Camera-type eye (tissue), 1 donor: ENCODE data around the gene DAW1. TPM values are rescaled to one million over a fixed set of nuclear protein-coding genes. Genes with fewer than 3 reads are reported as not detected.

Source experiments
- total RNA-seq: library from RNA; depleted of rRNA; stranded (reverse); fragments of >200 nt; gene quantifications from one replicate; pipeline ENCODE4 v1.2.3, GENCODE V29; 2014

DAW1 gene
- 0.44 TPM for total RNA-seq

GRCh38 chr2:227871375-227871791 lies at the start of gene DAW1:
TSS of gene DAW1 (plus strand) at chr2:227871631. CDS start at chr2:227871690, 59 bp downstream.

Other genes with a start within 250 kb of the DAW1 start
- gene SCYGR5, start 204.8 kb upstream of the DAW1 start, total RNA-seq = not detected
- gene SLC19A3, start 153.6 kb upstream of the DAW1 start, total RNA-seq = 3.1 TPM
- gene SCYGR6, start 146.9 kb upstream of the DAW1 start, total RNA-seq = not detected
- not detected for gene SCYGR7, start 143.3 kb upstream of the DAW1 start, total RNA-seq
- not detected for gene SCYGR8, start 125.7 kb upstream of the DAW1 start, total RNA-seq
- not detected for gene CCL20, start 57.8 kb upstream of the DAW1 start, total RNA-seq